CD4-positive, alpha-beta memory T cell (primary cell): ENCODE results near the gene PLPPR1. TPM values are rescaled to one million over a fixed set of nuclear protein-coding genes. Genes with fewer than 3 reads are reported as not detected.
"Not testable (repeated sequence)": the region's sequence is repeated elsewhere in the genome, so short reads cannot be mapped to it uniquely, and the experiment has no call there.

Experiments
- CTCF ChIA-PET: fragments of 350-600 bp; sonication (Branson Sonifier 250); formaldehyde crosslinking; loops from one replicate; lab custom pipeline; 2021; ENCODE audit warnings: inconsistent platforms; ENCODE audit not compliant: partially characterized antibody; lab: Charles Lee
- POLR2A ChIA-PET: fragments of 350-600 bp; sonication (Branson Sonifier 250); formaldehyde crosslinking; loops from one replicate; lab custom pipeline; 2021; ENCODE audit not compliant: partially characterized antibody; lab: Charles Lee
- DNase-seq, 5 donors: peaks; one replicate each; pipeline versions ENCODE4 v3.0.0 to v3.0.0-alpha.2; 2020 to 2022; ENCODE audit warnings: mixed read lengths in 1 of 5
- H3K27ac ChIP-seq: one replicate; pipeline ENCODE4 v1.7.0; 2013; ENCODE audit warnings: low read depth, low read length
- H3K27me3 ChIP-seq: 2 replicates; pipeline ENCODE4 v1.7.0; 2013; ENCODE audit warnings: mild to moderate bottlenecking, low read length, moderate library complexity; ENCODE audit not compliant: insufficient read depth
- H3K36me3 ChIP-seq: 2 replicates; pipeline ENCODE4 v1.7.0; 2013; ENCODE audit warnings: mild to moderate bottlenecking, low read length, moderate library complexity; ENCODE audit not compliant: insufficient read depth
- H3K4me1 ChIP-seq: 2 replicates; pipeline ENCODE4 v1.7.0; 2013; ENCODE audit warnings: mild to moderate bottlenecking, low read length, moderate library complexity; ENCODE audit not compliant: insufficient read depth
- H3K4me3 ChIP-seq, 2 donors: one replicate each; pipeline ENCODE4 v1.7.0; 2013; ENCODE audit warnings: low read length in 2 of 2, mild to moderate bottlenecking in 1 of 2
- H3K9me3 ChIP-seq, 2 donors: one replicate each; pipeline ENCODE4 v1.7.0; 2013; ENCODE audit warnings: low read length in 2 of 2, control low read depth in 1 of 2; ENCODE audit not compliant: control insufficient read depth in 1 of 2
- H3K27ac Mint-ChIP-seq, 7 donors: one replicate each; pipeline ENCODE4 v1.8.0; 2020 to 2021; ENCODE audit warnings: mixed read lengths in 7 of 7, mild to moderate bottlenecking in 6 of 7, inconsistent platforms in 3 of 7, moderate library complexity in 3 of 7
- H3K27me3 Mint-ChIP-seq, 2 donors: one replicate each; pipeline ENCODE4 v1.8.0; 2020 to 2021; ENCODE audit warnings: mixed read lengths in 2 of 2
- H3K36me3 Mint-ChIP-seq, 2 donors: one replicate each; pipeline ENCODE4 v1.8.0; 2020 to 2021; ENCODE audit warnings: mixed read lengths in 2 of 2, inconsistent platforms in 1 of 2, mild to moderate bottlenecking in 1 of 2
- H3K4me1 Mint-ChIP-seq, 4 donors: one replicate each; pipeline ENCODE4 v1.8.0; 2020 to 2021; ENCODE audit warnings: mixed read lengths in 4 of 4, mild to moderate bottlenecking in 1 of 4
- H3K4me3 Mint-ChIP-seq, 8 donors: one replicate each; pipeline ENCODE4 v1.8.0; 2020 to 2021; ENCODE audit warnings: mixed read lengths in 8 of 8, mild to moderate bottlenecking in 7 of 8, moderate library complexity in 6 of 8, inconsistent platforms in 3 of 8
- H3K9me3 Mint-ChIP-seq, 8 donors: one replicate each; pipeline ENCODE4 v1.8.0; 2020 to 2021; ENCODE audit warnings: mixed read lengths in 8 of 8, mild to moderate bottlenecking in 5 of 8, inconsistent platforms in 3 of 8, moderate library complexity in 1 of 8
- intact Hi-C: fragments of 100-400 bp; cut with micrococcal nuclease; formaldehyde crosslinking; loops from one replicate; pipeline ENCODE4 v1.15.1; 2023
- polyA plus RNA-seq, 2 donors: library from polyadenylated mRNA; unstranded; fragments of 300-500 nt; fragmentation: Illumina TruSeq; gene quantifications; one replicate each; pipeline ENCODE4 v1.2.3, GENCODE V29; 2021
- total RNA-seq, 2 experiments: library from RNA; stranded (reverse); gene quantifications; one replicate each; pipeline ENCODE4 v1.2.3, GENCODE V29; 2021

The PLPPR1 gene
- total and polyA plus RNA-seq, 4 experiments from 2014 or later = not detected

GRCh38 chr9:101274971-101275768 lies 246.6 kb downstream of the PLPPR1 start:
- H3K4me3 ChIP-seq = no peak overlapping the region
- Mint-ChIP-seq H3K9me3 (peaks cover 0 to 1% (median 0%) of the 10 kb centered on the region in 8 donors), H3K27me3 (peaks cover 4 to 7% of the 10 kb centered on the region in 2 donors), H3K27ac (no peak overlapping the region), H3K4me1 (no peaks in the 10 kb centered on the region), H3K36me3 (no peaks in the 10 kb centered on the region), H3K4me3 (no peak overlapping the region)
- no peaks in the 10 kb centered on the region for H3K36me3 ChIP-seq
- intact Hi-C loops = no loop called here
- no peaks in the 10 kb centered on the region for H3K9me3 ChIP-seq
- H3K4me1 ChIP-seq = no peaks in the 10 kb centered on the region
- no peaks in the 10 kb centered on the region for H3K27me3 ChIP-seq
- H3K27ac ChIP-seq = no peak overlapping the region
- no peak for DNase-seq
- ChIA-PET CTCF (no interaction called here), POLR2A (no interaction called here)

- peaks cover 4 to 8% of the 10 kb centered on the region in 2 donors for H3K27me3 Mint-ChIP-seq
- CTCF ChIA-PET = no interaction called here
These were observed 247.3 kb downstream of the PLPPR1 start for GRCh38 chr9:101275769-101276250.

GRCh38 chr9:101291043-101291442 lies 262.5 kb downstream of the PLPPR1 start:
- POLR2A ChIA-PET, H3K4me3 Mint-ChIP-seq, CTCF ChIA-PET, H3K4me3 ChIP-seq, H3K27me3 ChIP-seq, H3K9me3 ChIP-seq, H3K4me1 ChIP-seq, H3K36me3 Mint-ChIP-seq, DNase-seq, H3K9me3 Mint-ChIP-seq, H3K27ac Mint-ChIP-seq, H3K4me1 Mint-ChIP-seq, H3K27me3 Mint-ChIP-seq, intact Hi-C loops, H3K27ac ChIP-seq, H3K36me3 ChIP-seq: not testable (repeated sequence)

More at GRCh38 chr9:101275769-101276250, 247.3 kb downstream of the PLPPR1 start:
- intact Hi-C loops = no loop called here
- no peaks in the 10 kb centered on the region for H3K27me3 ChIP-seq
- Mint-ChIP-seq H3K27ac (no peak overlapping the region), H3K9me3 (peaks cover 0 to 3% (median 0%) of the 10 kb centered on the region in 8 donors), H3K36me3 (no peaks in the 10 kb centered on the region), H3K4me3 (no peak overlapping the region), H3K4me1 (no peaks in the 10 kb centered on the region)
- no peak overlapping the region for H3K4me3 ChIP-seq
- no peak for DNase-seq
- H3K4me1 ChIP-seq = no peaks in the 10 kb centered on the region
- H3K9me3 ChIP-seq = no peaks in the 10 kb centered on the region
- POLR2A ChIA-PET = no interaction called here
- no peak overlapping the region for H3K27ac ChIP-seq
- no peaks in the 10 kb centered on the region for H3K36me3 ChIP-seq

- no peaks in the 10 kb centered on the region for H3K36me3 Mint-ChIP-seq
- no peaks in the 10 kb centered on the region for H3K9me3 ChIP-seq
- no peaks in the 10 kb centered on the region for H3K36me3 ChIP-seq
- H3K4me3 Mint-ChIP-seq = no peak overlapping the region
- no peak overlapping the region for H3K4me3 ChIP-seq
- POLR2A ChIA-PET = no interaction called here
- no peaks in the 10 kb centered on the region for H3K27me3 ChIP-seq
- no peak overlapping the region for H3K27ac Mint-ChIP-seq
- H3K4me1 Mint-ChIP-seq = no peaks in the 10 kb centered on the region
- CTCF ChIA-PET = interaction anchor here (5.6 kb wide), 1 partner anchor 11 kb away, joined by 26 read pairs; no protein-coding TSS in a partner anchor
- intact Hi-C loops = no loop called here
- DNase-seq = no peak
- H3K4me1 ChIP-seq = no peaks in the 10 kb centered on the region
- H3K27ac ChIP-seq = no peak overlapping the region
- no peaks in the 10 kb centered on the region for H3K9me3 Mint-ChIP-seq
- H3K27me3 Mint-ChIP-seq = peaks cover 0 to 1% of the 10 kb centered on the region in 2 donors
These were observed 271.4 kb downstream of the PLPPR1 start for GRCh38 chr9:101299901-101300300.

- Mint-ChIP-seq H3K27me3 (peaks cover 2 to 7% of the 10 kb centered on the region in 2 donors), H3K4me3 (no peak overlapping the region), H3K4me1 (no peaks in the 10 kb centered on the region), H3K27ac (no peak overlapping the region), H3K9me3 (no peaks in the 10 kb centered on the region), H3K36me3 (no peaks in the 10 kb centered on the region)
- Histone ChIP-seq H3K36me3 (no peaks in the 10 kb centered on the region), H3K4me3 (no peak overlapping the region), H3K27ac (no peak overlapping the region), H3K27me3 (no peaks in the 10 kb centered on the region), H3K9me3 (no peaks in the 10 kb centered on the region), H3K4me1 (no peaks in the 10 kb centered on the region)
- intact Hi-C loops = no loop called here
- no peak for DNase-seq
- POLR2A ChIA-PET = no interaction called here
- CTCF ChIA-PET = interaction anchor here (1.2 kb wide), 1 partner anchor 711 kb away, joined by 3 read pairs; no protein-coding TSS in a partner anchor
These were observed 278.5 kb downstream of the PLPPR1 start for GRCh38 chr9:101307051-101307450.

GRCh38 chr9:101307524-101308213 lies 279.1 kb downstream of the PLPPR1 start:
- no peaks in the 10 kb centered on the region for H3K9me3 Mint-ChIP-seq
- Histone ChIP-seq H3K4me3 (no peak overlapping the region), H3K27me3 (no peaks in the 10 kb centered on the region), H3K4me1 (no peaks in the 10 kb centered on the region), H3K36me3 (no peaks in the 10 kb centered on the region), H3K9me3 (no peaks in the 10 kb centered on the region), H3K27ac (no peak overlapping the region)
- ChIA-PET CTCF (interaction anchor here (0.9 to 1.2 kb wide), 2 partner anchors 18 to 711 kb away, joined by 3 read pairs; no protein-coding TSS in a partner anchor), POLR2A (no interaction called here)
- no peak overlapping the region for H3K4me3 Mint-ChIP-seq
- H3K4me1 Mint-ChIP-seq = no peaks in the 10 kb centered on the region
- H3K27ac Mint-ChIP-seq = no peak overlapping the region
- H3K36me3 Mint-ChIP-seq = no peaks in the 10 kb centered on the region
- intact Hi-C loops = no loop called here
- H3K27me3 Mint-ChIP-seq = peaks cover 2 to 7% of the 10 kb centered on the region in 2 donors
- DNase-seq = no peak

- Histone ChIP-seq H3K9me3 (no peaks in the 10 kb centered on the region), H3K4me3 (no peak overlapping the region), H3K27ac (no peak overlapping the region), H3K4me1 (no peaks in the 10 kb centered on the region), H3K36me3 (no peaks in the 10 kb centered on the region), H3K27me3 (no peaks in the 10 kb centered on the region)
- CTCF ChIA-PET = no interaction called here
- POLR2A ChIA-PET = no interaction called here
- Mint-ChIP-seq H3K4me3 (no peak overlapping the region), H3K27ac (no peak overlapping the region), H3K27me3 (peaks cover 2 to 9% of the 10 kb centered on the region in 2 donors), H3K36me3 (no peaks in the 10 kb centered on the region), H3K9me3 (no peaks in the 10 kb centered on the region), H3K4me1 (no peaks in the 10 kb centered on the region)
- intact Hi-C loops = no loop called here
- DNase-seq = no peak
These were observed 280.6 kb downstream of the PLPPR1 start for GRCh38 chr9:101309139-101309538.
